Cerebellar nuclear complex (tissue), 1 donor: ENCODE data around the gene PBX3.
"Not testable (repeated sequence)": the region's sequence is repeated elsewhere in the genome, so short reads cannot be mapped to it uniquely, and the experiment has no call there.

Experiments used
- DNase-seq, 2 experiments: peaks; one replicate each; lab custom pipeline; 2025; lab: John Stamatoyannopoulos, UW

The PBX3 gene

GRCh38 chr9:125749287-125749935 is 2.2 kb downstream of the PBX3 start:
- no peak for DNase-seq

GRCh38 chr9:125749951-125750626 is 2.9 kb downstream of the PBX3 start:
- DNase-seq, result no peak

- DNase-seq, result no peak
Observed at GRCh38 chr9:125750627-125751011, 3.4 kb downstream of the PBX3 start.

GRCh38 chr9:125752070-125752628 is 5.0 kb downstream of the PBX3 start:
- DNase-seq, result no peak

- DNase-seq, result no peak
Observed at GRCh38 chr9:125754096-125754495, 6.9 kb downstream of the PBX3 start.

- DNase-seq, result no peak
Observed at GRCh38 chr9:125755340-125755739, 8.2 kb downstream of the PBX3 start.

- no peak for DNase-seq
Observed at GRCh38 chr9:125756518-125756917, 9.3 kb downstream of the PBX3 start.

- no peak for DNase-seq
Observed at GRCh38 chr9:125757834-125758233, 10.7 kb downstream of the PBX3 start.

- DNase-seq, result no peak
Observed at GRCh38 chr9:125758986-125759763, 12.0 kb downstream of the PBX3 start.

GRCh38 chr9:125759764-125760129 is 12.6 kb downstream of the PBX3 start:
- no peak for DNase-seq

GRCh38 chr9:125760537-125760936 is 13.4 kb downstream of the PBX3 start:
- no peak for DNase-seq

- DNase-seq, result no peak
Observed at GRCh38 chr9:125761676-125762450, 14.7 kb downstream of the PBX3 start.

GRCh38 chr9:125763394-125763801 is 16.2 kb downstream of the PBX3 start:
- DNase-seq, result no peak

- no peak for DNase-seq
Observed at GRCh38 chr9:125764198-125764597, 17.0 kb downstream of the PBX3 start.

- no peak for DNase-seq
Observed at GRCh38 chr9:125766468-125767221, 19.5 kb downstream of the PBX3 start.

GRCh38 chr9:125767349-125767748 is 20.2 kb downstream of the PBX3 start:
- no peak for DNase-seq

- no peak for DNase-seq
Observed at GRCh38 chr9:125768803-125769202, 21.6 kb downstream of the PBX3 start.

- DNase-seq, result no peak
Observed at GRCh38 chr9:125771037-125771436, 23.9 kb downstream of the PBX3 start.

- no peak for DNase-seq
Observed at GRCh38 chr9:125772740-125773139, 25.6 kb downstream of the PBX3 start.

GRCh38 chr9:125774106-125774505 is 26.9 kb downstream of the PBX3 start:
- no peak for DNase-seq

- not testable (repeated sequence) for DNase-seq
Observed at GRCh38 chr9:125776789-125777188, 29.6 kb downstream of the PBX3 start.
